Neural cell (in vitro differentiated cells): ENCODE results near the gene SIRPB1.

Source experiments
- MXI1 ChIP-seq: fragments of 450-650 bp; conservative IDR thresholded peaks from 2 replicates; pipeline ENCODE4 v1.6.1; 2014; ENCODE audit warnings: antibody characterized with exemption, mild to moderate bottlenecking; ENCODE audit not compliant: poor library complexity, severe bottlenecking
- POLR2AphosphoS5 ChIP-seq: IDR thresholded peaks from 2 replicates; pipeline ENCODE4 v1.6.1; 2012
- RAD21 ChIP-seq: fragments of 450-650 bp; conservative IDR thresholded peaks from 2 replicates; pipeline ENCODE4 v1.6.1; 2014; ENCODE audit warnings: antibody characterized with exemption, mild to moderate bottlenecking, moderate library complexity
- TF ChIP-seq, protein P1 (sequence below): IDR thresholded peaks from 2 replicates; pipeline ENCODE4 v1.6.1; 2012; ENCODE audit warnings: borderline replicate concordance
- TF ChIP-seq, protein P2 (sequence below): fragments of 450-650 bp; IDR thresholded peaks from 2 replicates; pipeline ENCODE4 v1.5.1; 2014; ENCODE audit warnings: antibody characterized with exemption, mild to moderate bottlenecking, moderate library complexity; ENCODE audit not compliant: poor library complexity, severe bottlenecking

DNA sequence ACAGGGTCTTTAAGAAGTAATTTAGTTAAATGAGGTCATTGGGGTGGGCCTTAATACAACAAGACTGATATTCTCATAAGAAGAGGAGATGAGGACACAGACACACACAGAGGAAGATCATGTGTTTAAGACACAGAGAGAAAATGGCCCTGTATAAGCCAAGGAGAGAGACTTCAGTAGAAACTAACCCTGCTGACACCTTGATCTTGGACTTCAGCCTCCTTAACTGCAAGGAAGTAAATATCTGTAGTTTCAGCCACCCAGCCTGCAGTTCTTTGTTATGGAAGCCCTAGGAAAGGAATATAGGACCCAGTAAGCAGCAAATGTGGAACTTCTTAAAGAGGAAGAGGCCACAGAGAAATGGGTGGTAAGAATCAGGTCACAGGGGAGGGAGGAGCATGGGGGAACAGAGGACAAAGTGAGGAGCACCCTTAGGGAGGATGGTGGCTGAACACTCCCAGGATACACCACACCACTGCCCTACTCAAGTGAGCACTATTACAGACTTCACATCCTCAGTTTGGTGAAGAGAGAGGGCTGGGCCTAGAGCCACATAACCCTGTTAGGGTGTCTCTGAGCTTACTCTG, 762 bp downstream of the SIRPB1 start:
- TF ChIP-seq, protein P1, sequence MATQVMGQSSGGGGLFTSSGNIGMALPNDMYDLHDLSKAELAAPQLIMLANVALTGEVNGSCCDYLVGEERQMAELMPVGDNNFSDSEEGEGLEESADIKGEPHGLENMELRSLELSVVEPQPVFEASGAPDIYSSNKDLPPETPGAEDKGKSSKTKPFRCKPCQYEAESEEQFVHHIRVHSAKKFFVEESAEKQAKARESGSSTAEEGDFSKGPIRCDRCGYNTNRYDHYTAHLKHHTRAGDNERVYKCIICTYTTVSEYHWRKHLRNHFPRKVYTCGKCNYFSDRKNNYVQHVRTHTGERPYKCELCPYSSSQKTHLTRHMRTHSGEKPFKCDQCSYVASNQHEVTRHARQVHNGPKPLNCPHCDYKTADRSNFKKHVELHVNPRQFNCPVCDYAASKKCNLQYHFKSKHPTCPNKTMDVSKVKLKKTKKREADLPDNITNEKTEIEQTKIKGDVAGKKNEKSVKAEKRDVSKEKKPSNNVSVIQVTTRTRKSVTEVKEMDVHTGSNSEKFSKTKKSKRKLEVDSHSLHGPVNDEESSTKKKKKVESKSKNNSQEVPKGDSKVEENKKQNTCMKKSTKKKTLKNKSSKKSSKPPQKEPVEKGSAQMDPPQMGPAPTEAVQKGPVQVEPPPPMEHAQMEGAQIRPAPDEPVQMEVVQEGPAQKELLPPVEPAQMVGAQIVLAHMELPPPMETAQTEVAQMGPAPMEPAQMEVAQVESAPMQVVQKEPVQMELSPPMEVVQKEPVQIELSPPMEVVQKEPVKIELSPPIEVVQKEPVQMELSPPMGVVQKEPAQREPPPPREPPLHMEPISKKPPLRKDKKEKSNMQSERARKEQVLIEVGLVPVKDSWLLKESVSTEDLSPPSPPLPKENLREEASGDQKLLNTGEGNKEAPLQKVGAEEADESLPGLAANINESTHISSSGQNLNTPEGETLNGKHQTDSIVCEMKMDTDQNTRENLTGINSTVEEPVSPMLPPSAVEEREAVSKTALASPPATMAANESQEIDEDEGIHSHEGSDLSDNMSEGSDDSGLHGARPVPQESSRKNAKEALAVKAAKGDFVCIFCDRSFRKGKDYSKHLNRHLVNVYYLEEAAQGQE: no peak
- TF ChIP-seq, protein P2, sequence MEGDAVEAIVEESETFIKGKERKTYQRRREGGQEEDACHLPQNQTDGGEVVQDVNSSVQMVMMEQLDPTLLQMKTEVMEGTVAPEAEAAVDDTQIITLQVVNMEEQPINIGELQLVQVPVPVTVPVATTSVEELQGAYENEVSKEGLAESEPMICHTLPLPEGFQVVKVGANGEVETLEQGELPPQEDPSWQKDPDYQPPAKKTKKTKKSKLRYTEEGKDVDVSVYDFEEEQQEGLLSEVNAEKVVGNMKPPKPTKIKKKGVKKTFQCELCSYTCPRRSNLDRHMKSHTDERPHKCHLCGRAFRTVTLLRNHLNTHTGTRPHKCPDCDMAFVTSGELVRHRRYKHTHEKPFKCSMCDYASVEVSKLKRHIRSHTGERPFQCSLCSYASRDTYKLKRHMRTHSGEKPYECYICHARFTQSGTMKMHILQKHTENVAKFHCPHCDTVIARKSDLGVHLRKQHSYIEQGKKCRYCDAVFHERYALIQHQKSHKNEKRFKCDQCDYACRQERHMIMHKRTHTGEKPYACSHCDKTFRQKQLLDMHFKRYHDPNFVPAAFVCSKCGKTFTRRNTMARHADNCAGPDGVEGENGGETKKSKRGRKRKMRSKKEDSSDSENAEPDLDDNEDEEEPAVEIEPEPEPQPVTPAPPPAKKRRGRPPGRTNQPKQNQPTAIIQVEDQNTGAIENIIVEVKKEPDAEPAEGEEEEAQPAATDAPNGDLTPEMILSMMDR: no peak
- TF ChIP-seq POLR2AphosphoS5 (no peak), RAD21 (no peak), MXI1 (no peak)
